CD14-positive monocyte (primary cell): ENCODE measurements around the gene FOXO3. TPM values are rescaled to one million over a fixed set of nuclear protein-coding genes. Genes with fewer than 3 reads are reported as not detected.

ENCODE experiments used
- DNase-seq, 3 donors: peaks; one replicate each; pipeline ENCODE4 v3.0.0-alpha.2; 2011 to 2022
- H2AFZ ChIP-seq: 2 replicates; pipeline ENCODE4 v1.6.0; 2012; ENCODE audit warnings: mild to moderate bottlenecking, low read depth, low read length, inconsistent platforms; ENCODE audit not compliant: insufficient read depth, poor library complexity, severe bottlenecking
- H3K27ac ChIP-seq, 2 donors: 1 replicate in 1 of 2; 2 replicates in 1 of 2; pipeline ENCODE4 v1.5.1; 2012 to 2013; ENCODE audit warnings: low read length in 2 of 2, control low read depth in 1 of 2, inconsistent platforms in 1 of 2, low read depth in 1 of 2, mild to moderate bottlenecking in 1 of 2
- H3K27me3 ChIP-seq, 2 donors: one replicate each; pipeline versions ENCODE4 v1.6.0 to v1.6.1; 2011 to 2013; ENCODE audit warnings: low read length in 2 of 2; ENCODE audit not compliant: control insufficient read depth in 2 of 2, insufficient read depth in 2 of 2
- H3K36me3 ChIP-seq, 2 donors: replicated peaks in 1 of 2; 1 replicate in 1 of 2; 2 replicates in 1 of 2; pipeline versions ENCODE4 v1.5.1 to v1.6.1; 2012 to 2013; ENCODE audit warnings: low read length in 2 of 2, control low read depth in 1 of 2, inconsistent platforms in 1 of 2, mild to moderate bottlenecking in 1 of 2; ENCODE audit not compliant: insufficient read depth in 2 of 2, control insufficient read depth in 1 of 2
- H3K4me1 ChIP-seq, 2 donors: 1 replicate in 1 of 2; 2 replicates in 1 of 2; pipeline versions ENCODE4 v1.5.1 to v1.6.1; 2012 to 2013; ENCODE audit warnings: low read length in 2 of 2, control low read depth in 1 of 2, inconsistent platforms in 1 of 2, mild to moderate bottlenecking in 1 of 2, moderate library complexity in 1 of 2; ENCODE audit not compliant: insufficient read depth in 2 of 2, control insufficient read depth in 1 of 2
- H3K4me2 ChIP-seq: replicated peaks from 2 replicates; pipeline ENCODE3; 2012; ENCODE audit warnings: low read length, moderate library complexity, mild to moderate bottlenecking; ENCODE audit not compliant: poor library complexity, severe bottlenecking; ENCODE audit errors: extremely low read depth
- H3K4me3 ChIP-seq, 3 experiments: fragments of 200-600 bp in 1 of 3; sonication (generic) in 1 of 3; replicated peaks in 1 of 3; 1 replicate in 2 of 3; 2 replicates in 1 of 3; pipeline ENCODE4 v1.5.1; 2011 to 2013; ENCODE audit warnings: low read length in 3 of 3, mild to moderate bottlenecking in 3 of 3, control low read depth in 2 of 3, low read depth in 2 of 3, inconsistent platforms in 1 of 3, moderate library complexity in 1 of 3
- H3K79me2 ChIP-seq: 2 replicates; pipeline ENCODE4 v1.6.0; 2012; ENCODE audit warnings: mild to moderate bottlenecking, control low read depth, inconsistent platforms, low read length, moderate library complexity; ENCODE audit not compliant: insufficient read depth
- H3K9ac ChIP-seq: 2 replicates; pipeline ENCODE4 v1.6.0; 2017; ENCODE audit warnings: low read length, mild to moderate bottlenecking; ENCODE audit not compliant: insufficient read depth, poor library complexity, severe bottlenecking
- H3K9me3 ChIP-seq, 2 donors: replicated peaks in 1 of 2; 1 replicate in 1 of 2; 2 replicates in 1 of 2; pipeline versions ENCODE4 v1.5.1 to v1.6.1; 2012 to 2013; ENCODE audit warnings: low read length in 2 of 2, control low read depth in 1 of 2; ENCODE audit not compliant: control insufficient read depth in 1 of 2, insufficient read depth in 1 of 2
- H4K20me1 ChIP-seq: 2 replicates; pipeline ENCODE4 v1.6.0; 2012; ENCODE audit warnings: mild to moderate bottlenecking, low read length, control low read depth, moderate library complexity; ENCODE audit not compliant: insufficient read depth
- H3K27ac Mint-ChIP-seq, 7 donors: one replicate each; pipeline ENCODE4 v1.8.0; 2020; ENCODE audit warnings: mild to moderate bottlenecking in 7 of 7, mixed read lengths in 7 of 7, moderate library complexity in 6 of 7, inconsistent platforms in 2 of 7
- H3K27me3 Mint-ChIP-seq, 3 donors: one replicate each; pipeline ENCODE4 v1.8.0; 2021 to 2022; ENCODE audit warnings: low read depth in 3 of 3, mild to moderate bottlenecking in 3 of 3, mixed read lengths in 3 of 3, moderate library complexity in 3 of 3, inconsistent platforms in 1 of 3
- H3K36me3 Mint-ChIP-seq, 2 donors: one replicate each; pipeline ENCODE4 v1.8.0; 2020; ENCODE audit warnings: mixed read lengths in 2 of 2, inconsistent platforms in 1 of 2, mild to moderate bottlenecking in 1 of 2
- H3K4me1 Mint-ChIP-seq: one replicate; pipeline ENCODE4 v1.8.0; 2020; ENCODE audit warnings: mild to moderate bottlenecking, mixed read lengths
- H3K4me3 Mint-ChIP-seq, 2 donors: one replicate each; pipeline ENCODE4 v1.8.0; 2020; ENCODE audit warnings: mild to moderate bottlenecking in 2 of 2, mixed read lengths in 2 of 2, moderate library complexity in 1 of 2
- H3K9me3 Mint-ChIP-seq, 7 donors: one replicate each; pipeline ENCODE4 v1.8.0; 2020 to 2022; ENCODE audit warnings: mixed read lengths in 7 of 7, mild to moderate bottlenecking in 6 of 7, moderate library complexity in 6 of 7, inconsistent platforms in 2 of 7
- CTCF ChIP-seq: fragments of 200-600 bp; IDR thresholded peaks from one replicate; pipeline ENCODE4 v1.8.0; 2022; ENCODE audit warnings: antibody characterized with exemption, mild to moderate bottlenecking
- WGBS: methylation state at CpG from one replicate; pipeline ENCODE4 v1.1.5; 2013; ENCODE audit warnings: missing lambda C conversion rate; ENCODE audit not compliant: insufficient coverage; 5-methylcytosine and 5-hydroxymethylcytosine counted together
- intact Hi-C, 2 donors: fragments of 100-400 bp; cut with micrococcal nuclease; formaldehyde crosslinking; loops; one replicate each; pipeline versions ENCODE4 v1.15.0 to v1.15.1; 2023
- polyA plus RNA-seq, 3 donors: library from polyadenylated mRNA; depleted of rRNA in 1 of 3; unstranded in 2 of 3; stranded (reverse) in 1 of 3; fragments of 300-500 nt in 2 of 3; fragments of >200 nt in 1 of 3; fragmentation: Illumina TruSeq in 2 of 3; gene quantifications; 1 replicate in 2 of 3; 2 replicates in 1 of 3; pipeline ENCODE4 v1.2.3, GENCODE V29; 2012 to 2021

FOXO3 gene
- polyA plus RNA-seq, 3 donors, result 15.4 to 23.2 (median 17.5) TPM

GRCh38 chr6:108710551-108710950, 149.8 kb downstream of the FOXO3 start:
- H3K9ac ChIP-seq, result no peak overlapping the region
- no peaks in the 10 kb centered on the region for H3K36me3 Mint-ChIP-seq
- no peaks in the 10 kb centered on the region for H3K27me3 ChIP-seq
- WGBS, result 82% methylated on average over 2 of the region's 7 CpGs
- TF ChIP-seq CTCF, result no peak
- H3K27ac ChIP-seq, result no peak overlapping the region
- H3K36me3 ChIP-seq, result no peaks in the 10 kb centered on the region
- no peak overlapping the region for H3K4me3 Mint-ChIP-seq
- H3K4me2 ChIP-seq, result no peak overlapping the region
- no peaks in the 10 kb centered on the region for H3K4me1 ChIP-seq
- no peaks in the 10 kb centered on the region for H3K9me3 ChIP-seq
- intact Hi-C loops, result no loop called here
- H3K4me1 Mint-ChIP-seq, result peaks cover 15% of the 10 kb centered on the region
- H3K27ac Mint-ChIP-seq, result no peak overlapping the region
- H3K27me3 Mint-ChIP-seq, result peaks cover 0 to 6% (median 3%) of the 10 kb centered on the region in 3 donors
- no peaks in the 10 kb centered on the region for H3K79me2 ChIP-seq
- peaks cover 0 to 2% (median 0%) of the 10 kb centered on the region in 7 donors for H3K9me3 Mint-ChIP-seq
- H4K20me1 ChIP-seq, result no peaks in the 10 kb centered on the region
- no peak overlapping the region for H3K4me3 ChIP-seq
- H2AFZ ChIP-seq, result no peak overlapping the region
- no peak for DNase-seq

- no peaks in the 10 kb centered on the region for H3K9me3 ChIP-seq
- H3K4me3 Mint-ChIP-seq, result no peak overlapping the region
- WGBS, result 100% methylated on average over 1 of the region's 5 CpGs
Measured at GRCh38 chr6:108711071-108711470, 150.4 kb downstream of the FOXO3 start.

More at GRCh38 chr6:108711071-108711470, 150.4 kb downstream of the FOXO3 start:
- intact Hi-C loops, result no loop called here
- Mint-ChIP-seq H3K9me3 (no peaks in the 10 kb centered on the region), H3K27ac (no peak overlapping the region), H3K36me3 (no peaks in the 10 kb centered on the region), H3K4me1 (peaks cover 11% of the 10 kb centered on the region), H3K27me3 (peaks cover 0 to 8% (median 3%) of the 10 kb centered on the region in 3 donors)
- no peak overlapping the region for H3K9ac ChIP-seq
- no peak overlapping the region for H3K27ac ChIP-seq
- H2AFZ ChIP-seq, result no peak overlapping the region
- H3K4me3 ChIP-seq, result no peak overlapping the region
- H3K27me3 ChIP-seq, result no peaks in the 10 kb centered on the region
- H4K20me1 ChIP-seq, result no peaks in the 10 kb centered on the region
- TF ChIP-seq CTCF, result no peak
- H3K79me2 ChIP-seq, result no peaks in the 10 kb centered on the region
- H3K36me3 ChIP-seq, result no peaks in the 10 kb centered on the region
- H3K4me2 ChIP-seq, result no peak overlapping the region
- H3K4me1 ChIP-seq, result no peaks in the 10 kb centered on the region
- DNase-seq, result no peak
